Stomach (tissue), 4 donors: ENCODE measurements around the gene CTIF.

Experiments used
- EP300 ChIP-seq: sonication (generic); formaldehyde crosslinking; IDR thresholded peaks from one replicate; pipeline ENCODE4 v1.6.1; 2017; ENCODE audit warnings: antibody characterized with exemption
- POLR2A ChIP-seq, 4 donors: fragments of 450-650 bp; IDR thresholded peaks; one replicate each; pipeline ENCODE4 v1.6.1; 2016; ENCODE audit warnings: antibody characterized with exemption in 4 of 4, control low read depth in 2 of 4, mild to moderate bottlenecking in 1 of 4, moderate library complexity in 1 of 4
- POLR2AphosphoS5 ChIP-seq, 3 donors: sonication (generic); formaldehyde crosslinking; IDR thresholded peaks; one replicate each; pipeline ENCODE4 v1.6.1; 2016; ENCODE audit warnings: antibody characterized with exemption in 3 of 3
- TF ChIP-seq, protein P1 (sequence below), 7 experiments: fragments of 450-650 bp in 4 of 7; fragments of 200-600 bp in 3 of 7; sonication (generic) in 3 of 7; IDR thresholded peaks; one replicate each; pipeline ENCODE4 v1.5.1; 2016 to 2019; ENCODE audit warnings: antibody characterized with exemption in 7 of 7, control low read depth in 2 of 7, mild to moderate bottlenecking in 1 of 7

DNA sequence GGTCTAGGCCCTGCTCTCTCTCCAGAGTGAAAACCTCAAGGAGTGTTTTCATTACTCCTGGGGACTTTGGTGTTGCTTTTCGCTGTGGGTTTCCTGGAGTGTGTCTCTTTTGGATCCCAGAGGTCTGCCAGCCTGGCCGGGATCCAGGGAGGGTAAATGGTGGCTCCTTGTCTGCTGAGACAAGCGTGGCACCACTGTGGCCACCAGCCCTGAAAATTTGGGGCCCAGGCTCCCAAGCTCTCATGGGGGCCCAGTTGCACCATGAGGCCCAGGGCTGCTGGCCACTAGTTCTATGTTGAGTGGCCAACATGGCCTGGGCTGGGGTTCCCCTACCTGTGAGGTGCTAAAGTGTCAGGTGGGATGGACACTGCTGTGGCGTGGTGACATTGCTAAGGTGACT lies 144.8 kb downstream of the CTIF start:
- TF ChIP-seq, protein P1, sequence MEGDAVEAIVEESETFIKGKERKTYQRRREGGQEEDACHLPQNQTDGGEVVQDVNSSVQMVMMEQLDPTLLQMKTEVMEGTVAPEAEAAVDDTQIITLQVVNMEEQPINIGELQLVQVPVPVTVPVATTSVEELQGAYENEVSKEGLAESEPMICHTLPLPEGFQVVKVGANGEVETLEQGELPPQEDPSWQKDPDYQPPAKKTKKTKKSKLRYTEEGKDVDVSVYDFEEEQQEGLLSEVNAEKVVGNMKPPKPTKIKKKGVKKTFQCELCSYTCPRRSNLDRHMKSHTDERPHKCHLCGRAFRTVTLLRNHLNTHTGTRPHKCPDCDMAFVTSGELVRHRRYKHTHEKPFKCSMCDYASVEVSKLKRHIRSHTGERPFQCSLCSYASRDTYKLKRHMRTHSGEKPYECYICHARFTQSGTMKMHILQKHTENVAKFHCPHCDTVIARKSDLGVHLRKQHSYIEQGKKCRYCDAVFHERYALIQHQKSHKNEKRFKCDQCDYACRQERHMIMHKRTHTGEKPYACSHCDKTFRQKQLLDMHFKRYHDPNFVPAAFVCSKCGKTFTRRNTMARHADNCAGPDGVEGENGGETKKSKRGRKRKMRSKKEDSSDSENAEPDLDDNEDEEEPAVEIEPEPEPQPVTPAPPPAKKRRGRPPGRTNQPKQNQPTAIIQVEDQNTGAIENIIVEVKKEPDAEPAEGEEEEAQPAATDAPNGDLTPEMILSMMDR (IDR thresholded peaks at IDR 0.05), result no peak
- TF ChIP-seq POLR2A (IDR thresholded peaks at IDR 0.05) (no peak), POLR2AphosphoS5 (IDR thresholded peaks at IDR 0.05) (no peak), EP300 (no peak)
